ENCODE data around the gene NR6A1.

The NR6A1 gene

DNA sequence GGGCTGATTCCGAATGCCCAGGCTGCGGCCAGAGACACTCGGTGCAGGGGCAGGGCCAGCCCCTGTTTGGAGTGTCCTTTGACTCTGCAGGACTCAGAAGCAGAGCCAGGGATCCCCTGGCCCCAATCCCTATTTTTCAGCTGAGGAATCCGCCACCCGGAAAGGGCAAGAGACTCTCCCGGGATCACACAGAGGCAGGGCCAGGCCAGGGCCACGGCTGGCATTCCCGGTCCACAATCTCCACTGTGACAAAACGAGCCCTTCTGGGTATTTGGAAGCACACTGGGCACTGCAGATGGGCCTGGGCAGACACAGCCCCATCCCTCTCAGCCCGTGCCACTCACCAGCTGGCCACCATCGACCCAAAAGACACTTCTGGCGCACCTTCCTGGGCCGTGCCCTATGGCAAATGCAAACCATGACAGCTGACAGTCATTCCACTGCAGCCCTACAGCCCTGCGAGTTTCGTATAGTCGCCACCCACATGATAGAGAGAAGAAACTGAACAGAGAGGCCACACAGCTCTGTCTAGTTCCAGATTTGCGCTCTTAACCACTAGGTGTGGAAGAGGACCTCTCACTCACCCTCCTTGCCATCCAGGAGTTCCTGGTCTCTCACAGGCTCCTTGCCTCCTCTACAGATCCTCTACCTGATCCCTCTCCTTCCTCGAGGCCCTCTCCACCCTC lies 277.2 kb downstream of the NR6A1 start:
- ATAC-seq, result no peak; the same call in 2 of the 3 replicates
- TF ChIP-seq ZNF70 (CRISPR knock-in tag; IDR thresholded peaks at IDR 0.05) (no peak), ZNF565 (CRISPR knock-in tag; conservative IDR thresholded peaks at IDR 0.05; ENCODE audit: low read depth) (no peak), BACH2 (CRISPR knock-in tag; IDR thresholded peaks at IDR 0.05; ENCODE audit: borderline replicate concordance) (no peak)
- TF ChIP-seq, protein P1, sequence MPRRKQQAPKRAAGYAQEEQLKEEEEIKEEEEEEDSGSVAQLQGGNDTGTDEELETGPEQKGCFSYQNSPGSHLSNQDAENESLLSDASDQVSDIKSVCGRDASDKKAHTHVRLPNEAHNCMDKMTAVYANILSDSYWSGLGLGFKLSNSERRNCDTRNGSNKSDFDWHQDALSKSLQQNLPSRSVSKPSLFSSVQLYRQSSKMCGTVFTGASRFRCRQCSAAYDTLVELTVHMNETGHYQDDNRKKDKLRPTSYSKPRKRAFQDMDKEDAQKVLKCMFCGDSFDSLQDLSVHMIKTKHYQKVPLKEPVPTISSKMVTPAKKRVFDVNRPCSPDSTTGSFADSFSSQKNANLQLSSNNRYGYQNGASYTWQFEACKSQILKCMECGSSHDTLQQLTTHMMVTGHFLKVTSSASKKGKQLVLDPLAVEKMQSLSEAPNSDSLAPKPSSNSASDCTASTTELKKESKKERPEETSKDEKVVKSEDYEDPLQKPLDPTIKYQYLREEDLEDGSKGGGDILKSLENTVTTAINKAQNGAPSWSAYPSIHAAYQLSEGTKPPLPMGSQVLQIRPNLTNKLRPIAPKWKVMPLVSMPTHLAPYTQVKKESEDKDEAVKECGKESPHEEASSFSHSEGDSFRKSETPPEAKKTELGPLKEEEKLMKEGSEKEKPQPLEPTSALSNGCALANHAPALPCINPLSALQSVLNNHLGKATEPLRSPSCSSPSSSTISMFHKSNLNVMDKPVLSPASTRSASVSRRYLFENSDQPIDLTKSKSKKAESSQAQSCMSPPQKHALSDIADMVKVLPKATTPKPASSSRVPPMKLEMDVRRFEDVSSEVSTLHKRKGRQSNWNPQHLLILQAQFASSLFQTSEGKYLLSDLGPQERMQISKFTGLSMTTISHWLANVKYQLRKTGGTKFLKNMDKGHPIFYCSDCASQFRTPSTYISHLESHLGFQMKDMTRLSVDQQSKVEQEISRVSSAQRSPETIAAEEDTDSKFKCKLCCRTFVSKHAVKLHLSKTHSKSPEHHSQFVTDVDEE (CRISPR knock-in tag; IDR thresholded peaks at IDR 0.05), result no peak
- TF ChIP-seq, protein P2, sequence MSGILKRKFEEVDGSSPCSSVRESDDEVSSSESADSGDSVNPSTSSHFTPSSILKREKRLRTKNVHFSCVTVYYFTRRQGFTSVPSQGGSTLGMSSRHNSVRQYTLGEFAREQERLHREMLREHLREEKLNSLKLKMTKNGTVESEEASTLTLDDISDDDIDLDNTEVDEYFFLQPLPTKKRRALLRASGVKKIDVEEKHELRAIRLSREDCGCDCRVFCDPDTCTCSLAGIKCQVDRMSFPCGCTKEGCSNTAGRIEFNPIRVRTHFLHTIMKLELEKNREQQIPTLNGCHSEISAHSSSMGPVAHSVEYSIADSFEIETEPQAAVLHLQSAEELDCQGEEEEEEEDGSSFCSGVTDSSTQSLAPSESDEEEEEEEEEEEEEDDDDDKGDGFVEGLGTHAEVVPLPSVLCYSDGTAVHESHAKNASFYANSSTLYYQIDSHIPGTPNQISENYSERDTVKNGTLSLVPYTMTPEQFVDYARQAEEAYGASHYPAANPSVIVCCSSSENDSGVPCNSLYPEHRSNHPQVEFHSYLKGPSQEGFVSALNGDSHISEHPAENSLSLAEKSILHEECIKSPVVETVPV (CRISPR knock-in tag; IDR thresholded peaks at IDR 0.05), result no peak

DNA sequence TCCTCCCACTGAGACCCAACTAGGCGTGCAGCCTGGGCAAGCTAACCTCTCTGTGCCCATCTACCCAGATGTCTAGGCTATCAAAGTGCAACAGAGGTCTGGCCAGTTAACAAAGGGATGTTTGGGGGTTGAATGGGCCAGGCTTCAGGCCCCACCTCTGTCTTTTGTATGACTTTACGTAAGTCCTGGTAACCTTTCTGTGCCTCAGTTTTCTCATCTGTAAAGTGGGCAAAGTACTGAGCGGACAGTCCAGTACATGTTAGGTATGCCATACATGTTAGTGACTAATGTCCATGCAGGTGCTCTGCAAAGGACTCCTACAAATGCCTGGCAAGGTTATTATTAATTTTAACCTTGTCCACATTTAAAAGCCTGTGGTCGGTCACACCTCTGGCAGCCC lies 277.9 kb downstream of the NR6A1 start:
- TF ChIP-seq SNAI2 (CRISPR knock-in tag; IDR thresholded peaks at IDR 0.05) (no peak), ZNF8 (CRISPR knock-in tag; IDR thresholded peaks at IDR 0.05) (no peak), ZC3H10 (CRISPR knock-in tag; IDR thresholded peaks at IDR 0.05) (no peak), ZFP3 (CRISPR knock-in tag; IDR thresholded peaks at IDR 0.05) (no peak), ZFP30 (CRISPR knock-in tag; IDR thresholded peaks at IDR 0.05) (no peak), ZNF70 (CRISPR knock-in tag; IDR thresholded peaks at IDR 0.05) (no peak), ZNF565 (CRISPR knock-in tag; conservative IDR thresholded peaks at IDR 0.05; ENCODE audit: low read depth) (no peak), CSDC2 (CRISPR knock-in tag; IDR thresholded peaks at IDR 0.05) (no peak), GLIS3 (CRISPR knock-in tag; IDR thresholded peaks at IDR 0.05) (no peak), ARNTL (CRISPR knock-in tag; IDR thresholded peaks at IDR 0.05; ENCODE audit: borderline replicate concordance, low read depth) (no peak), OSR1 (CRISPR knock-in tag; IDR thresholded peaks at IDR 0.05) (no peak)
- TF ChIP-seq, protein P1 (CRISPR knock-in tag; IDR thresholded peaks at IDR 0.05), result no peak
- TF ChIP-seq, protein P3, sequence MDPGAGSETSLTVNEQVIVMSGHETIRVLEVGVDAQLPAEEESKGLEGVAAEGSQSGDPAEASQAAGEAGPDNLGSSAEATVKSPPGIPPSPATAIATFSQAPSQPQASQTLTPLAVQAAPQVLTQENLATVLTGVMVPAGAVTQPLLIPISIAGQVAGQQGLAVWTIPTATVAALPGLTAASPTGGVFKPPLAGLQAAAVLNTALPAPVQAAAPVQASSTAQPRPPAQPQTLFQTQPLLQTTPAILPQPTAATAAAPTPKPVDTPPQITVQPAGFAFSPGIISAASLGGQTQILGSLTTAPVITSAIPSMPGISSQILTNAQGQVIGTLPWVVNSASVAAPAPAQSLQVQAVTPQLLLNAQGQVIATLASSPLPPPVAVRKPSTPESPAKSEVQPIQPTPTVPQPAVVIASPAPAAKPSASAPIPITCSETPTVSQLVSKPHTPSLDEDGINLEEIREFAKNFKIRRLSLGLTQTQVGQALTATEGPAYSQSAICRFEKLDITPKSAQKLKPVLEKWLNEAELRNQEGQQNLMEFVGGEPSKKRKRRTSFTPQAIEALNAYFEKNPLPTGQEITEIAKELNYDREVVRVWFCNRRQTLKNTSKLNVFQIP (CRISPR knock-in tag; IDR thresholded peaks at IDR 0.05; ENCODE audit: borderline replicate concordance, low read depth), result no peak
- TF ChIP-seq, protein P2 (CRISPR knock-in tag; IDR thresholded peaks at IDR 0.05), result no peak
- TF ChIP-seq, protein P4, sequence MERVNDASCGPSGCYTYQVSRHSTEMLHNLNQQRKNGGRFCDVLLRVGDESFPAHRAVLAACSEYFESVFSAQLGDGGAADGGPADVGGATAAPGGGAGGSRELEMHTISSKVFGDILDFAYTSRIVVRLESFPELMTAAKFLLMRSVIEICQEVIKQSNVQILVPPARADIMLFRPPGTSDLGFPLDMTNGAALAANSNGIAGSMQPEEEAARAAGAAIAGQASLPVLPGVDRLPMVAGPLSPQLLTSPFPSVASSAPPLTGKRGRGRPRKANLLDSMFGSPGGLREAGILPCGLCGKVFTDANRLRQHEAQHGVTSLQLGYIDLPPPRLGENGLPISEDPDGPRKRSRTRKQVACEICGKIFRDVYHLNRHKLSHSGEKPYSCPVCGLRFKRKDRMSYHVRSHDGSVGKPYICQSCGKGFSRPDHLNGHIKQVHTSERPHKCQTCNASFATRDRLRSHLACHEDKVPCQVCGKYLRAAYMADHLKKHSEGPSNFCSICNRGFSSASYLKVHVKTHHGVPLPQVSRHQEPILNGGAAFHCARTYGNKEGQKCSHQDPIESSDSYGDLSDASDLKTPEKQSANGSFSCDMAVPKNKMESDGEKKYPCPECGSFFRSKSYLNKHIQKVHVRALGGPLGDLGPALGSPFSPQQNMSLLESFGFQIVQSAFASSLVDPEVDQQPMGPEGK (CRISPR knock-in tag; IDR thresholded peaks at IDR 0.05; ENCODE audit: borderline replicate concordance), result no peak
- ATAC-seq, result no peak

All from SK-N-SH treated with all-trans-retinoic acid at 6 μM for 48 hours (cell line).